ENCODE measurements around the gene POU2AF1. TPM values are rescaled to one million over a fixed set of nuclear protein-coding genes. Genes with fewer than 3 reads are reported as not detected.
A peak's percentile ranks its signal among the peaks of the same experiment; 100 is the strongest.

POU2AF1 gene
- total and polyA plus RNA-seq, 2 of the 13 experiments (the other 11 are each of a cell fraction or from before 2014, with no cell fraction given): 1.9 to 3.6 TPM

DNA sequence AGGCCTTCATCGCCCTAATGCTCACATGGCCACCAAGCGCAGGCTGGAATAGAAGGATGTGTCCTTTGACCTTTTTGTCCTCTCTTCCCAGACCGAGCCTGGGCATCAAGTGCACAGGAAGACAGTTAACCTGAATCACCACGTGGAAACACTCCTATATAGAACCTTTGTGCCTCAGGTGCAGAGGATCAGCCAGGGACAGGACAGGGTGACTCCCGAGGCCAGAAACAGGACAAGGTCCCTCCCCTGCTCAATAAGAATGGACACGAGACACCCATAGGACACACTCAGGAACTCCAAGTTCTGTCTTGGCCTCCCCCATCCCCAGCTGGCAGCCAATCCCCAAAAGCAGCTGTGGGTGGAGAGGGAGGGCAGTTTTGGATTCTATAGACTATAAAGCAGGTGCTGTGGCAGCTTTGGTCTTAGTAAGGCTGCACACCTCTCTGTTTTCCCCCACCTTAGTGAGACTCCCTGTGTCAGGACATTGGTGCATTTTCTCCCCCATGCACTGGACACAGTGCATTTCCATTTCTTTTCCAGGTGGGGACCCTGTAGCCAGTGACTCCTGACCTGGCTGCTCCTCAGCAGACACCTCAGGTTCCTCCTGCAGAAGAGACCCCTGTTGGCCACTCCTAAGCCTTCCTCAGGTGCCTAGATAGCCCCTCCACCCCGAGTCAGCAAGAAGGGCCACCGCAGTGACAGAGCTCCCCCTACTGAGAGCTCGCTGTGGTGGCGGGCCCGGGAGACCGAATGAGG lies 43.6 kb upstream of the POU2AF1 start (continued):
- TF ChIP-seq ZNF180 (CRISPR knock-in tag; IDR thresholded peaks at IDR 0.05; ENCODE audit: borderline replicate concordance, low read depth) (no peak), KLF16 (CRISPR knock-in tag; IDR thresholded peaks at IDR 0.05) (peak in 1 of 2 experiments; percentile 84; a peak in 1 of 4 replicates), BRCA1 (CRISPR knock-in tag; IDR thresholded peaks at IDR 0.05) (no peak), ZBTB3 (CRISPR knock-in tag; IDR thresholded peaks at IDR 0.05; ENCODE audit: borderline replicate concordance, low read depth) (0 out of 2 replicates have a peak, but pooled peaks have one; percentile 21), ZNF777 (CRISPR knock-in tag; IDR thresholded peaks at IDR 0.05) (no peak), ZMYM4 (CRISPR knock-in tag; IDR thresholded peaks at IDR 0.05) (peak; percentile 85), MIER2 (CRISPR knock-in tag; IDR thresholded peaks at IDR 0.05) (peak; percentile 77), ZSCAN12 (CRISPR knock-in tag; IDR thresholded peaks at IDR 0.05) (no peak), MIXL1 (CRISPR knock-in tag; IDR thresholded peaks at IDR 0.05) (peak; percentile 72; the same call in 1 of the 2 replicates), ZBTB1 (CRISPR knock-in tag; IDR thresholded peaks at IDR 0.05; ENCODE audit: borderline replicate concordance) (no peak)
- TF ChIP-seq, protein P1, sequence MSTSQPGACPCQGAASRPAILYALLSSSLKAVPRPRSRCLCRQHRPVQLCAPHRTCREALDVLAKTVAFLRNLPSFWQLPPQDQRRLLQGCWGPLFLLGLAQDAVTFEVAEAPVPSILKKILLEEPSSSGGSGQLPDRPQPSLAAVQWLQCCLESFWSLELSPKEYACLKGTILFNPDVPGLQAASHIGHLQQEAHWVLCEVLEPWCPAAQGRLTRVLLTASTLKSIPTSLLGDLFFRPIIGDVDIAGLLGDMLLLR (CRISPR knock-in tag; IDR thresholded peaks at IDR 0.05): 0 out of 2 replicates have a peak, but pooled peaks have one; percentile 58
- TF ChIP-seq, protein P2, sequence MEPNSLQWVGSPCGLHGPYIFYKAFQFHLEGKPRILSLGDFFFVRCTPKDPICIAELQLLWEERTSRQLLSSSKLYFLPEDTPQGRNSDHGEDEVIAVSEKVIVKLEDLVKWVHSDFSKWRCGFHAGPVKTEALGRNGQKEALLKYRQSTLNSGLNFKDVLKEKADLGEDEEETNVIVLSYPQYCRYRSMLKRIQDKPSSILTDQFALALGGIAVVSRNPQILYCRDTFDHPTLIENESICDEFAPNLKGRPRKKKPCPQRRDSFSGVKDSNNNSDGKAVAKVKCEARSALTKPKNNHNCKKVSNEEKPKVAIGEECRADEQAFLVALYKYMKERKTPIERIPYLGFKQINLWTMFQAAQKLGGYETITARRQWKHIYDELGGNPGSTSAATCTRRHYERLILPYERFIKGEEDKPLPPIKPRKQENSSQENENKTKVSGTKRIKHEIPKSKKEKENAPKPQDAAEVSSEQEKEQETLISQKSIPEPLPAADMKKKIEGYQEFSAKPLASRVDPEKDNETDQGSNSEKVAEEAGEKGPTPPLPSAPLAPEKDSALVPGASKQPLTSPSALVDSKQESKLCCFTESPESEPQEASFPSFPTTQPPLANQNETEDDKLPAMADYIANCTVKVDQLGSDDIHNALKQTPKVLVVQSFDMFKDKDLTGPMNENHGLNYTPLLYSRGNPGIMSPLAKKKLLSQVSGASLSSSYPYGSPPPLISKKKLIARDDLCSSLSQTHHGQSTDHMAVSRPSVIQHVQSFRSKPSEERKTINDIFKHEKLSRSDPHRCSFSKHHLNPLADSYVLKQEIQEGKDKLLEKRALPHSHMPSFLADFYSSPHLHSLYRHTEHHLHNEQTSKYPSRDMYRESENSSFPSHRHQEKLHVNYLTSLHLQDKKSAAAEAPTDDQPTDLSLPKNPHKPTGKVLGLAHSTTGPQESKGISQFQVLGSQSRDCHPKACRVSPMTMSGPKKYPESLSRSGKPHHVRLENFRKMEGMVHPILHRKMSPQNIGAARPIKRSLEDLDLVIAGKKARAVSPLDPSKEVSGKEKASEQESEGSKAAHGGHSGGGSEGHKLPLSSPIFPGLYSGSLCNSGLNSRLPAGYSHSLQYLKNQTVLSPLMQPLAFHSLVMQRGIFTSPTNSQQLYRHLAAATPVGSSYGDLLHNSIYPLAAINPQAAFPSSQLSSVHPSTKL (CRISPR knock-in tag; IDR thresholded peaks at IDR 0.05): peak; percentile 71; the same call in 1 of the 2 replicates
- TF ChIP-seq, protein P3, sequence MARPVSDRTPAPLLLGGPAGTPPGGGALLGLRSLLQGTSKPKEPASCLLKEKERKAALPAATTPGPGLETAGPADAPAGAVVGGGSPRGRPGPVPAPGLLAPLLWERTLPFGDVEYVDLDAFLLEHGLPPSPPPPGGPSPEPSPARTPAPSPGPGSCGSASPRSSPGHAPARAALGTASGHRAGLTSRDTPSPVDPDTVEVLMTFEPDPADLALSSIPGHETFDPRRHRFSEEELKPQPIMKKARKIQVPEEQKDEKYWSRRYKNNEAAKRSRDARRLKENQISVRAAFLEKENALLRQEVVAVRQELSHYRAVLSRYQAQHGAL (CRISPR knock-in tag; IDR thresholded peaks at IDR 0.05; ENCODE audit: not compliant biosample characterization): no peak
- TF ChIP-seq, protein P4, sequence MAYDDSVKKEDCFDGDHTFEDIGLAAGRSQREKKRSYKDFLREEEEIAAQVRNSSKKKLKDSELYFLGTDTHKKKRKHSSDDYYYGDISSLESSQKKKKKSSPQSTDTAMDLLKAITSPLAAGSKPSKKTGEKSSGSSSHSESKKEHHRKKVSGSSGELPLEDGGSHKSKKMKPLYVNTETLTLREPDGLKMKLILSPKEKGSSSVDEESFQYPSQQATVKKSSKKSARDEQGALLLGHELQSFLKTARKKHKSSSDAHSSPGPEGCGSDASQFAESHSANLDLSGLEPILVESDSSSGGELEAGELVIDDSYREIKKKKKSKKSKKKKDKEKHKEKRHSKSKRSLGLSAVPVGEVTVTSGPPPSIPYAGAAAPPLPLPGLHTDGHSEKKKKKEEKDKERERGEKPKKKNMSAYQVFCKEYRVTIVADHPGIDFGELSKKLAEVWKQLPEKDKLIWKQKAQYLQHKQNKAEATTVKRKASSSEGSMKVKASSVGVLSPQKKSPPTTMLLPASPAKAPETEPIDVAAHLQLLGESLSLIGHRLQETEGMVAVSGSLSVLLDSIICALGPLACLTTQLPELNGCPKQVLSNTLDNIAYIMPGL (CRISPR knock-in tag; IDR thresholded peaks at IDR 0.05; ENCODE audit: borderline replicate concordance in 1 of 2, low read depth in 1 of 2): peak; percentile 83 to 91
- TF ChIP-seq, protein P5, sequence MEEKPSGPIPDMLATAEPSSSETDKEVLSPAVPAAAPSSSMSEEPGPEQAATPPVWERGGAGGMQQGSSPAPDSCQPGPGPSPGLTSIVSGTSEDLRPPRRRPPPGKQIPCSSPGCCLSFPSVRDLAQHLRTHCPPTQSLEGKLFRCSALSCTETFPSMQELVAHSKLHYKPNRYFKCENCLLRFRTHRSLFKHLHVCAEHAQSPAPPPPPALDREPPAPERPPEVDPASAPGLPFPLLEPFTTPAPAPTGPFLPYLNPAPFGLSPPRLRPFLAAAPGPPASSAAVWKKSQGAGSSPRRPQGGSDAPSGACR (CRISPR knock-in tag; IDR thresholded peaks at IDR 0.05): no peak
- TF ChIP-seq, protein P6, sequence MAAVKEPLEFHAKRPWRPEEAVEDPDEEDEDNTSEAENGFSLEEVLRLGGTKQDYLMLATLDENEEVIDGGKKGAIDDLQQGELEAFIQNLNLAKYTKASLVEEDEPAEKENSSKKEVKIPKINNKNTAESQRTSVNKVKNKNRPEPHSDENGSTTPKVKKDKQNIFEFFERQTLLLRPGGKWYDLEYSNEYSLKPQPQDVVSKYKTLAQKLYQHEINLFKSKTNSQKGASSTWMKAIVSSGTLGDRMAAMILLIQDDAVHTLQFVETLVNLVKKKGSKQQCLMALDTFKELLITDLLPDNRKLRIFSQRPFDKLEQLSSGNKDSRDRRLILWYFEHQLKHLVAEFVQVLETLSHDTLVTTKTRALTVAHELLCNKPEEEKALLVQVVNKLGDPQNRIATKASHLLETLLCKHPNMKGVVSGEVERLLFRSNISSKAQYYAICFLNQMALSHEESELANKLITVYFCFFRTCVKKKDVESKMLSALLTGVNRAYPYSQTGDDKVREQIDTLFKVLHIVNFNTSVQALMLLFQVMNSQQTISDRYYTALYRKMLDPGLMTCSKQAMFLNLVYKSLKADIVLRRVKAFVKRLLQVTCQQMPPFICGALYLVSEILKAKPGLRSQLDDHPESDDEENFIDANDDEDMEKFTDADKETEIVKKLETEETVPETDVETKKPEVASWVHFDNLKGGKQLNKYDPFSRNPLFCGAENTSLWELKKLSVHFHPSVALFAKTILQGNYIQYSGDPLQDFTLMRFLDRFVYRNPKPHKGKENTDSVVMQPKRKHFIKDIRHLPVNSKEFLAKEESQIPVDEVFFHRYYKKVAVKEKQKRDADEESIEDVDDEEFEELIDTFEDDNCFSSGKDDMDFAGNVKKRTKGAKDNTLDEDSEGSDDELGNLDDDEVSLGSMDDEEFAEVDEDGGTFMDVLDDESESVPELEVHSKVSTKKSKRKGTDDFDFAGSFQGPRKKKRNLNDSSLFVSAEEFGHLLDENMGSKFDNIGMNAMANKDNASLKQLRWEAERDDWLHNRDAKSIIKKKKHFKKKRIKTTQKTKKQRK (IDR thresholded peaks at IDR 0.05; ENCODE audit: low read length): no peak
